NCI-H460 (cell line): Measurements from ENCODE around the gene ZNF260. TPM values are rescaled to one million over a fixed set of nuclear protein-coding genes. Genes with fewer than 3 reads are reported as not detected.
"Not testable (repeated sequence)": the region's sequence is repeated elsewhere in the genome, so short reads cannot be mapped to it uniquely, and the experiment has no call there.

Experiments used
- DNase-seq: peaks from one replicate; pipeline ENCODE4 v3.0.0-alpha.2; 2016; ENCODE audit warnings: low read depth; ENCODE audit errors: extremely low read depth
- total RNA-seq: library from RNA; depleted of rRNA; stranded (reverse); fragments of >200 nt; shearing (Covaris generic); gene quantifications from 2 replicates; pipeline ENCODE4 v1.2.3, GENCODE V29; 2014; rRNA removed

Gene ZNF260
- total RNA-seq, 1 experiment from 2014 or later: 17.4 TPM

GRCh38 chr19:36490846-36491245 is 37.2 kb downstream of the ZNF260 start:
- DNase-seq: not testable (repeated sequence)

GRCh38 chr19:36489920-36490415 is 38.1 kb downstream of the ZNF260 start:
- peak; percentile 81 for DNase-seq

GRCh38 chr19:36489118-36489919 is 38.8 kb downstream of the ZNF260 start, which contains the start of gene ZNF566:
ZNF566 (minus strand) TSS chr19:36489561; CDS start chr19:36476557, 13,004 bp downstream.
- peak; percentile 93 for DNase-seq

DNA sequence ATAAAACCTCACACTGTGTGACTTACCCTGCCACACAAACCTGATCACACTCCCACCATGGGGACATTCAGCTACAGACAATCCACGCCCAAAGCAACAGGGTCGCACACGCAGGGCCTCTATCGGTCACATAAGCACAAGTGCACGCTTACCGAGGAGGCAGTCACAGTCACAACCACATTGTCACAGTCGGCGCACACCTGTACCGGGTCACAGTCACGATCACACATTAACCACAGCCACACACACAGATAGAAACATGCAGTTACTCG is 39.3 kb downstream of the ZNF260 start:
- DNase-seq: no peak

GRCh38 chr19:36488118-36488845 is 39.8 kb downstream of the ZNF260 start:
- DNase-seq: no peak

- DNase-seq: no peak
Measured at GRCh38 chr19:36483653-36484052, 44.4 kb downstream of the ZNF260 start.

- no peak for DNase-seq
Measured at GRCh38 chr19:36482876-36483275, 45.2 kb downstream of the ZNF260 start.

Other genes with a start within 250 kb of the ZNF260 start
- 3.7 and 4.0 TPM in 2 replicates for gene ZFP14, start 149.1 kb downstream of the ZNF260 start, total RNA-seq
- gene ZFP82, start 109.6 kb downstream of the ZNF260 start, total RNA-seq: 3.5 and 4.7 TPM in 2 replicates
- 8.6 and 16.5 TPM in 2 replicates for gene ZNF566, start 38.7 kb downstream of the ZNF260 start, total RNA-seq
- 4.7 and 5.6 TPM in 2 replicates for gene ZNF529, start 45.0 kb upstream of the ZNF260 start, total RNA-seq
- 0.37 and 0.92 TPM in 2 replicates for gene ZNF382, start 77.0 kb upstream of the ZNF260 start, total RNA-seq
- 7.5 and 13.0 TPM in 2 replicates for gene ZNF461, start 138.6 kb upstream of the ZNF260 start, total RNA-seq
- gene ZNF567, start 159.3 kb upstream of the ZNF260 start, total RNA-seq: 6.4 and 9.5 TPM in 2 replicates
- gene ZNF850, start 244.5 kb upstream of the ZNF260 start, total RNA-seq: 3.0 and 4.1 TPM in 2 replicates